HepG2 (cell line): ENCODE measurements around the gene NPAS2. TPM values are rescaled to one million over a fixed set of nuclear protein-coding genes. Genes with fewer than 3 reads are reported as not detected.
A peak's percentile ranks its signal among the peaks of the same experiment; 100 is the strongest.

ENCODE experiments used
- EZH2 ChIP-seq: conservative IDR thresholded peaks from 2 replicates; pipeline ENCODE4 v1.6.1; 2012; ENCODE audit warnings: mild to moderate bottlenecking, low read depth, low read length, moderate library complexity
- GFI1 ChIP-seq: sonication (generic); formaldehyde crosslinking; IDR thresholded peaks from 2 replicates; pipeline ENCODE4 v1.5.0; 2020; ENCODE audit warnings: missing genetic modification reagents, mild to moderate bottlenecking, borderline replicate concordance
- MBD4 ChIP-seq: IDR thresholded peaks from 2 replicates; pipeline ENCODE4 v1.6.1; 2012; ENCODE audit warnings: low read length, inconsistent platforms, borderline replicate concordance
- PHF5A ChIP-seq: IDR thresholded peaks from one replicate; pipeline ENCODE4 v1.6.1; 2018; ENCODE audit warnings: low read depth, missing genetic modification reagents; ENCODE audit not compliant: unreplicated experiment
- SOX13 ChIP-seq, 3 experiments: fragments of 450-650 bp in 1 of 3; sonication (generic) in 1 of 3; formaldehyde crosslinking in 1 of 3; IDR thresholded peaks in 2 of 3; conservative IDR thresholded peaks in 1 of 3; 2 replicates each; pipeline versions ENCODE4 v1.5.0 to v1.6.1; 2016 to 2020; ENCODE audit warnings: antibody characterized with exemption in 1 of 3, mild to moderate bottlenecking in 1 of 3, missing compliant biosample characterization in 1 of 3, missing genetic modification reagents in 1 of 3, moderate library complexity in 1 of 3
- TBX3 ChIP-seq: fragments of 450-650 bp; IDR thresholded peaks from 2 replicates; pipeline ENCODE4 v1.6.1; 2017; ENCODE audit warnings: antibody characterized with exemption, mild to moderate bottlenecking, inconsistent platforms, borderline replicate concordance
- ZMYM3 ChIP-seq: sonication (generic); formaldehyde crosslinking; IDR thresholded peaks from 2 replicates; pipeline ENCODE4 v1.5.1; 2020; ENCODE audit warnings: mild to moderate bottlenecking, missing genetic modification reagents
- ZNF17 ChIP-seq: sonication (generic); formaldehyde crosslinking; IDR thresholded peaks from 2 replicates; pipeline ENCODE4 v1.5.0; 2020; ENCODE audit warnings: mild to moderate bottlenecking, missing genetic modification reagents
- ZNF274 ChIP-seq: sonication (generic); formaldehyde crosslinking; IDR thresholded peaks from 2 replicates; pipeline ENCODE4 v1.5.1; 2020; ENCODE audit warnings: mild to moderate bottlenecking, missing genetic modification reagents
- ZNF441 ChIP-seq: sonication (generic); formaldehyde crosslinking; IDR thresholded peaks from 2 replicates; pipeline ENCODE4 v1.7.0; 2021; ENCODE audit warnings: missing genetic modification reagents, borderline replicate concordance
- ZNF546 ChIP-seq: sonication (generic); formaldehyde crosslinking; conservative IDR thresholded peaks from 2 replicates; pipeline ENCODE4 v1.8.1; 2023; ENCODE audit warnings: mild to moderate bottlenecking, missing genetic modification reagents
- ZNF790 ChIP-seq: sonication (generic); formaldehyde crosslinking; IDR thresholded peaks from 2 replicates; pipeline ENCODE4 v1.8.0; 2022; ENCODE audit warnings: missing genetic modification reagents, mild to moderate bottlenecking, borderline replicate concordance
- polyA plus RNA-seq, 8 experiments: library from polyadenylated mRNA; depleted of rRNA in 3 of 8; stranded (reverse) in 7 of 8; unstranded in 1 of 8; fragments of >200 nt; fragmentation: Illumina TruSeq in 4 of 8; extraction: Trizol in 4 of 8; gene quantifications; 2 replicates each; pipeline versions ENCODE4 v1.2.1 to v1.2.3, GENCODE V29; 2011 to 2016; ENCODE audit warnings: low read depth in 4 of 8, missing spikeins in 1 of 8, mixed read lengths in 1 of 8; ENCODE audit not compliant: insufficient read depth in 1 of 8
- total RNA-seq, 5 experiments: library from RNA; depleted of rRNA; stranded (reverse); fragments of >200 nt; fragmentation: Illumina TruSeq; extraction: Trizol; gene quantifications; 2 replicates each; pipeline ENCODE4 v1.2.3, GENCODE V29; 2016; ENCODE audit warnings: low read depth in 1 of 5
- TF ChIP-seq, protein P1 (sequence below): IDR thresholded peaks from 2 replicates; pipeline ENCODE4 v1.6.1; 2016; ENCODE audit warnings: low read depth, missing genetic modification reagents, missing compliant biosample characterization
- TF ChIP-seq, protein P2 (sequence below): sonication (generic); formaldehyde crosslinking; IDR thresholded peaks from 2 replicates; pipeline ENCODE4 v1.4.0; 2020; ENCODE audit warnings: missing genetic modification reagents
- TF ChIP-seq, protein P3 (sequence below): IDR thresholded peaks from 2 replicates; pipeline ENCODE4 v1.6.1; 2016; ENCODE audit warnings: missing compliant biosample characterization, missing genetic modification reagents, borderline replicate concordance
- TF ChIP-seq, protein P4 (sequence below): sonication (generic); formaldehyde crosslinking; IDR thresholded peaks from 2 replicates; pipeline ENCODE4 v1.9.0; 2022; ENCODE audit warnings: missing genetic modification reagents, mild to moderate bottlenecking, borderline replicate concordance

The NPAS2 gene
- total and polyA plus RNA-seq, 2 of the 13 experiments (the other 11 are each of a cell fraction or from before 2014, with no cell fraction given) = 14.8 to 37.5 TPM

DNA sequence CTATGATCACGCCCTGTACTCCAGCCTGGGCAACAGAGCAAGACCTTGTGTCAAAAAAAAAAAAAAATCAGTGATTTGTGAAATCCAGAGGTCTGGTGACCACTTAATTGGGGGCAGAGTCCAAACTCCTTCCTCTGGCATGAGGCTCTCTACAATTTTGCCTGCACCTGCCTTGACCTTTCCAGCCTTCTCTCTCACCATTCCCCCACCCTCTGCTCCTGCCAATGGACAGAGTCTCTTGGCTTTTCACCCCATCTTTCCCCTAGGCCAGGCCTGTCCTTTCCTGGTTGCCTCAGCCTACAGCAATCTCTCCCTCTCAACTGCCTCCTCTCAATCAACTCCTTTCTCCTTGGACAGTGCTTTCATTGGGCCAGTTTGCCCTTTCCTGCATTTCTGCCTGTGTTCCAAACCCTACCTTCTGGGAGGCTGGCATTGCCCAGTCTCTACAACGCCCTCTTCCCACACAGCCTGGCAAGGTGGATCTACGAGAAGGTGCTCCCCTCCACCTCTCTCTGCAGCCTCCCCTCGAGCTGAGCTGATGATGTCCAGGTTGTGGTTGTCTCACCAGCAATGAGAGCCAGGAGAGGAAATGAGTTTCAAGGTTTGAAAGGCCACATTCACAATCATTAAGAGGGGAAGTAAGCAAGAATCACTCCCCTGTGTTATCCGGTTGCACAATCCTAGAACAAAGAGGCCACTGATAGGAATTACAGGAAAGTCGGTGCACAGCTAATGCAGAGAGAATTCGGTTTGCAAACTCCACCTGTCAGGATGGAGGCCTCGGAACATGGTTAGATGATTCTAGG lies 39.5 kb upstream of the NPAS2 start (continued):
- TF ChIP-seq, protein P1, sequence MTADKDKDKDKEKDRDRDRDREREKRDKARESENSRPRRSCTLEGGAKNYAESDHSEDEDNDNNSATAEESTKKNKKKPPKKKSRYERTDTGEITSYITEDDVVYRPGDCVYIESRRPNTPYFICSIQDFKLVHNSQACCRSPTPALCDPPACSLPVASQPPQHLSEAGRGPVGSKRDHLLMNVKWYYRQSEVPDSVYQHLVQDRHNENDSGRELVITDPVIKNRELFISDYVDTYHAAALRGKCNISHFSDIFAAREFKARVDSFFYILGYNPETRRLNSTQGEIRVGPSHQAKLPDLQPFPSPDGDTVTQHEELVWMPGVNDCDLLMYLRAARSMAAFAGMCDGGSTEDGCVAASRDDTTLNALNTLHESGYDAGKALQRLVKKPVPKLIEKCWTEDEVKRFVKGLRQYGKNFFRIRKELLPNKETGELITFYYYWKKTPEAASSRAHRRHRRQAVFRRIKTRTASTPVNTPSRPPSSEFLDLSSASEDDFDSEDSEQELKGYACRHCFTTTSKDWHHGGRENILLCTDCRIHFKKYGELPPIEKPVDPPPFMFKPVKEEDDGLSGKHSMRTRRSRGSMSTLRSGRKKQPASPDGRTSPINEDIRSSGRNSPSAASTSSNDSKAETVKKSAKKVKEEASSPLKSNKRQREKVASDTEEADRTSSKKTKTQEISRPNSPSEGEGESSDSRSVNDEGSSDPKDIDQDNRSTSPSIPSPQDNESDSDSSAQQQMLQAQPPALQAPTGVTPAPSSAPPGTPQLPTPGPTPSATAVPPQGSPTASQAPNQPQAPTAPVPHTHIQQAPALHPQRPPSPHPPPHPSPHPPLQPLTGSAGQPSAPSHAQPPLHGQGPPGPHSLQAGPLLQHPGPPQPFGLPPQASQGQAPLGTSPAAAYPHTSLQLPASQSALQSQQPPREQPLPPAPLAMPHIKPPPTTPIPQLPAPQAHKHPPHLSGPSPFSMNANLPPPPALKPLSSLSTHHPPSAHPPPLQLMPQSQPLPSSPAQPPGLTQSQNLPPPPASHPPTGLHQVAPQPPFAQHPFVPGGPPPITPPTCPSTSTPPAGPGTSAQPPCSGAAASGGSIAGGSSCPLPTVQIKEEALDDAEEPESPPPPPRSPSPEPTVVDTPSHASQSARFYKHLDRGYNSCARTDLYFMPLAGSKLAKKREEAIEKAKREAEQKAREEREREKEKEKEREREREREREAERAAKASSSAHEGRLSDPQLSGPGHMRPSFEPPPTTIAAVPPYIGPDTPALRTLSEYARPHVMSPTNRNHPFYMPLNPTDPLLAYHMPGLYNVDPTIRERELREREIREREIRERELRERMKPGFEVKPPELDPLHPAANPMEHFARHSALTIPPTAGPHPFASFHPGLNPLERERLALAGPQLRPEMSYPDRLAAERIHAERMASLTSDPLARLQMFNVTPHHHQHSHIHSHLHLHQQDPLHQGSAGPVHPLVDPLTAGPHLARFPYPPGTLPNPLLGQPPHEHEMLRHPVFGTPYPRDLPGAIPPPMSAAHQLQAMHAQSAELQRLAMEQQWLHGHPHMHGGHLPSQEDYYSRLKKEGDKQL (CRISPR knock-in tag) = peak; percentile 93
- no peak; the same call in 1 of the 2 replicates for TF ChIP-seq ZNF274 (CRISPR knock-in tag)
- TF ChIP-seq ZNF790 (CRISPR knock-in tag) = 0 out of 2 replicates have a peak, but pooled peaks have one; percentile 35
- TF ChIP-seq, protein P2, sequence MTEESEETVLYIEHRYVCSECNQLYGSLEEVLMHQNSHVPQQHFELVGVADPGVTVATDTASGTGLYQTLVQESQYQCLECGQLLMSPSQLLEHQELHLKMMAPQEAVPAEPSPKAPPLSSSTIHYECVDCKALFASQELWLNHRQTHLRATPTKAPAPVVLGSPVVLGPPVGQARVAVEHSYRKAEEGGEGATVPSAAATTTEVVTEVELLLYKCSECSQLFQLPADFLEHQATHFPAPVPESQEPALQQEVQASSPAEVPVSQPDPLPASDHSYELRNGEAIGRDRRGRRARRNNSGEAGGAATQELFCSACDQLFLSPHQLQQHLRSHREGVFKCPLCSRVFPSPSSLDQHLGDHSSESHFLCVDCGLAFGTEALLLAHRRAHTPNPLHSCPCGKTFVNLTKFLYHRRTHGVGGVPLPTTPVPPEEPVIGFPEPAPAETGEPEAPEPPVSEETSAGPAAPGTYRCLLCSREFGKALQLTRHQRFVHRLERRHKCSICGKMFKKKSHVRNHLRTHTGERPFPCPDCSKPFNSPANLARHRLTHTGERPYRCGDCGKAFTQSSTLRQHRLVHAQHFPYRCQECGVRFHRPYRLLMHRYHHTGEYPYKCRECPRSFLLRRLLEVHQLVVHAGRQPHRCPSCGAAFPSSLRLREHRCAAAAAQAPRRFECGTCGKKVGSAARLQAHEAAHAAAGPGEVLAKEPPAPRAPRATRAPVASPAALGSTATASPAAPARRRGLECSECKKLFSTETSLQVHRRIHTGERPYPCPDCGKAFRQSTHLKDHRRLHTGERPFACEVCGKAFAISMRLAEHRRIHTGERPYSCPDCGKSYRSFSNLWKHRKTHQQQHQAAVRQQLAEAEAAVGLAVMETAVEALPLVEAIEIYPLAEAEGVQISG (CRISPR knock-in tag) = peak; percentile 78
- peak; percentile 92 for TF ChIP-seq ZNF441
- peak; percentile 93 for TF ChIP-seq GFI1 (CRISPR knock-in tag)
- TF ChIP-seq ZNF546 (CRISPR knock-in tag) = no peak
- TF ChIP-seq ZNF17 (CRISPR knock-in tag) = no peak
- TF ChIP-seq, protein P3, sequence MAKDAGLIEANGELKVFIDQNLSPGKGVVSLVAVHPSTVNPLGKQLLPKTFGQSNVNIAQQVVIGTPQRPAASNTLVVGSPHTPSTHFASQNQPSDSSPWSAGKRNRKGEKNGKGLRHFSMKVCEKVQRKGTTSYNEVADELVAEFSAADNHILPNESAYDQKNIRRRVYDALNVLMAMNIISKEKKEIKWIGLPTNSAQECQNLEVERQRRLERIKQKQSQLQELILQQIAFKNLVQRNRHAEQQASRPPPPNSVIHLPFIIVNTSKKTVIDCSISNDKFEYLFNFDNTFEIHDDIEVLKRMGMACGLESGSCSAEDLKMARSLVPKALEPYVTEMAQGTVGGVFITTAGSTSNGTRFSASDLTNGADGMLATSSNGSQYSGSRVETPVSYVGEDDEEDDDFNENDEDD (CRISPR knock-in tag) = peak; percentile 81; the same call in 1 of the 2 replicates
- TF ChIP-seq SOX13 (IDR thresholded peaks at IDR 0.05) = peak; percentile 92
- TF ChIP-seq SOX13 (CRISPR knock-in tag; conservative IDR thresholded peaks at IDR 0.05 in 1 of 2, IDR thresholded peaks at IDR 0.05 in 1 of 2) = peak in 1 of 2 experiments; percentile 97; a peak in 2 of 4 replicates
- peak; percentile 95 for TF ChIP-seq MBD4
- peak; percentile 79 for TF ChIP-seq ZMYM3 (CRISPR knock-in tag)
- TF ChIP-seq TBX3 = peak; percentile 78; the same call in 1 of the 2 replicates
- TF ChIP-seq, protein P4, sequence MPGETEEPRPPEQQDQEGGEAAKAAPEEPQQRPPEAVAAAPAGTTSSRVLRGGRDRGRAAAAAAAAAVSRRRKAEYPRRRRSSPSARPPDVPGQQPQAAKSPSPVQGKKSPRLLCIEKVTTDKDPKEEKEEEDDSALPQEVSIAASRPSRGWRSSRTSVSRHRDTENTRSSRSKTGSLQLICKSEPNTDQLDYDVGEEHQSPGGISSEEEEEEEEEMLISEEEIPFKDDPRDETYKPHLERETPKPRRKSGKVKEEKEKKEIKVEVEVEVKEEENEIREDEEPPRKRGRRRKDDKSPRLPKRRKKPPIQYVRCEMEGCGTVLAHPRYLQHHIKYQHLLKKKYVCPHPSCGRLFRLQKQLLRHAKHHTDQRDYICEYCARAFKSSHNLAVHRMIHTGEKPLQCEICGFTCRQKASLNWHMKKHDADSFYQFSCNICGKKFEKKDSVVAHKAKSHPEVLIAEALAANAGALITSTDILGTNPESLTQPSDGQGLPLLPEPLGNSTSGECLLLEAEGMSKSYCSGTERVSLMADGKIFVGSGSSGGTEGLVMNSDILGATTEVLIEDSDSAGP (CRISPR knock-in tag) = peak; percentile 83; the same call in 1 of the 2 replicates
- TF ChIP-seq EZH2 = no peak
- TF ChIP-seq PHF5A = peak; percentile 90
